DND-41 (cell line): ENCODE data around the gene STX16.
A peak's percentile ranks its signal among the peaks of the same experiment; 100 is the strongest.

Experiments
- ATAC-seq: fragments of 200-7000 bp; cut with Tn5 transposase; 3 replicates; pipeline ENCODE4 v1.9.1; 2021; ENCODE audit warnings: low read depth; ENCODE audit not compliant: insufficient read depth
- DNase-seq: peaks from one replicate; pipeline ENCODE4 v3.0.0-alpha.2; 2020
- H2AFZ ChIP-seq: 2 replicates; pipeline ENCODE4 v1.6.0; 2012; ENCODE audit warnings: low read depth, low read length
- H3K27ac ChIP-seq: 2 replicates; pipeline ENCODE4 v1.5.1; 2012; ENCODE audit warnings: low read length, inconsistent platforms
- H3K27me3 ChIP-seq: fragments of 200-600 bp; sonication (generic); 2 replicates; pipeline ENCODE4 v1.6.0; 2012; ENCODE audit warnings: low read length, mild to moderate bottlenecking, inconsistent platforms; ENCODE audit not compliant: insufficient read depth, poor library complexity
- H3K36me3 ChIP-seq: 2 replicates; pipeline ENCODE4 v1.5.1; 2012; ENCODE audit warnings: low read length, inconsistent platforms; ENCODE audit not compliant: insufficient read depth
- H3K4me1 ChIP-seq: 2 replicates; pipeline ENCODE4 v1.5.1; 2012; ENCODE audit warnings: mild to moderate bottlenecking, low read length; ENCODE audit not compliant: insufficient read depth
- H3K4me2 ChIP-seq: 2 replicates; pipeline ENCODE4 v1.6.0; 2012; ENCODE audit warnings: mild to moderate bottlenecking, moderate library complexity, low read length, inconsistent platforms; ENCODE audit not compliant: insufficient read depth
- H3K4me3 ChIP-seq, 2 experiments: fragments of 200-600 bp in 1 of 2; shearing (Covaris generic) in 1 of 2; 2 replicates each; pipeline ENCODE4 v1.5.1; 2012 to 2016; ENCODE audit warnings: inconsistent platforms in 2 of 2, low read length in 2 of 2, mild to moderate bottlenecking in 2 of 2, low read depth in 1 of 2, moderate library complexity in 1 of 2
- H3K79me2 ChIP-seq: 2 replicates; pipeline ENCODE4 v1.6.0; 2012; ENCODE audit warnings: low read length, inconsistent platforms; ENCODE audit not compliant: insufficient read depth
- H3K9ac ChIP-seq: 2 replicates; pipeline ENCODE4 v1.6.0; 2012; ENCODE audit warnings: low read depth, mild to moderate bottlenecking, inconsistent platforms, low read length, moderate library complexity
- H3K9me3 ChIP-seq: 2 replicates; pipeline ENCODE4 v1.5.1; 2012; ENCODE audit warnings: low read length, moderate library complexity, mild to moderate bottlenecking, inconsistent platforms; ENCODE audit not compliant: insufficient read depth, severe bottlenecking
- H4K20me1 ChIP-seq: 2 replicates; pipeline ENCODE4 v1.6.0; 2012; ENCODE audit warnings: low read length; ENCODE audit not compliant: insufficient read depth
- CTCF ChIP-seq: IDR thresholded peaks from 2 replicates; pipeline ENCODE4 v1.5.1; 2012; ENCODE audit warnings: borderline replicate concordance, low read length, moderate library complexity, mild to moderate bottlenecking; ENCODE audit not compliant: poor library complexity, severe bottlenecking; ENCODE audit errors: extremely low read depth
- EZH2 ChIP-seq: IDR thresholded peaks from 3 replicates; pipeline ENCODE4 v1.6.1; 2012; ENCODE audit warnings: borderline replicate concordance, low read depth, mild to moderate bottlenecking, moderate library complexity, low read length, inconsistent platforms; ENCODE audit not compliant: severe bottlenecking

Gene STX16

GRCh38 chr20:58635279-58635665 lies 15.8 kb upstream of the STX16 start:
- H3K27ac ChIP-seq, result no peak overlapping the region
- H3K36me3 ChIP-seq, result no peaks in the 10 kb centered on the region
- H3K4me1 ChIP-seq, result no peaks in the 10 kb centered on the region
- H3K9me3 ChIP-seq, result no peaks in the 10 kb centered on the region
- DNase-seq (no peak), ATAC-seq (no peak)
- H3K9ac ChIP-seq, result no peak overlapping the region
- H2AFZ ChIP-seq, result no peak overlapping the region
- no peaks in the 10 kb centered on the region for H3K79me2 ChIP-seq
- peaks cover 25% of the 10 kb centered on the region for H3K27me3 ChIP-seq
- H3K4me2 ChIP-seq, result no peak overlapping the region
- no peak overlapping the region for H3K4me3 ChIP-seq
- no peaks in the 10 kb centered on the region; the same call in 1 of the 2 replicates for H4K20me1 ChIP-seq
- TF ChIP-seq EZH2 (no peak), CTCF (no peak)

GRCh38 chr20:58636396-58636982 lies 14.6 kb upstream of the STX16 start:
- Histone ChIP-seq H3K9me3 (no peaks in the 10 kb centered on the region), H3K4me1 (no peaks in the 10 kb centered on the region), H3K27me3 (peaks cover 25% of the 10 kb centered on the region), H3K9ac (no peak overlapping the region), H3K4me3 (no peak overlapping the region), H3K4me2 (no peak overlapping the region), H2AFZ (no peak overlapping the region), H3K79me2 (no peaks in the 10 kb centered on the region), H4K20me1 (no peaks in the 10 kb centered on the region; the same call in 1 of the 2 replicates), H3K27ac (no peak overlapping the region), H3K36me3 (no peaks in the 10 kb centered on the region)
- no peak for ATAC-seq
- TF ChIP-seq CTCF (no peak), EZH2 (no peak)
- no peak for DNase-seq

- no peak overlapping the region for H2AFZ ChIP-seq
- ATAC-seq (no peak), DNase-seq (no peak)
- peaks cover 25% of the 10 kb centered on the region for H3K27me3 ChIP-seq
- no peak overlapping the region for H3K4me3 ChIP-seq
- H3K4me2 ChIP-seq, result no peak overlapping the region
- H4K20me1 ChIP-seq, result no peaks in the 10 kb centered on the region; the same call in 1 of the 2 replicates
- no peaks in the 10 kb centered on the region for H3K4me1 ChIP-seq
- no peaks in the 10 kb centered on the region for H3K79me2 ChIP-seq
- no peak for TF ChIP-seq EZH2
- peak; percentile 28 for TF ChIP-seq CTCF
- no peak overlapping the region for H3K9ac ChIP-seq
- H3K9me3 ChIP-seq, result no peaks in the 10 kb centered on the region
- no peak overlapping the region for H3K27ac ChIP-seq
- H3K36me3 ChIP-seq, result no peaks in the 10 kb centered on the region
Observed at GRCh38 chr20:58636983-58637421, 14.1 kb upstream of the STX16 start.
